HG03558 (cell line): ENCODE measurements around the gene MMRN2.
"Not testable (repeated sequence)": the region's sequence is repeated elsewhere in the genome, so short reads cannot be mapped to it uniquely, and the experiment has no call there.

Experiments used
- ATAC-seq: cut with Tn5 transposase; IDR thresholded peaks from one replicate; pipeline ENCODE4 v1.9.1; 2021; ENCODE audit warnings: moderate number of reproducible peaks; ENCODE audit not compliant: unreplicated experiment; ENCODE audit errors: extremely low read depth

MMRN2 gene, protein sequence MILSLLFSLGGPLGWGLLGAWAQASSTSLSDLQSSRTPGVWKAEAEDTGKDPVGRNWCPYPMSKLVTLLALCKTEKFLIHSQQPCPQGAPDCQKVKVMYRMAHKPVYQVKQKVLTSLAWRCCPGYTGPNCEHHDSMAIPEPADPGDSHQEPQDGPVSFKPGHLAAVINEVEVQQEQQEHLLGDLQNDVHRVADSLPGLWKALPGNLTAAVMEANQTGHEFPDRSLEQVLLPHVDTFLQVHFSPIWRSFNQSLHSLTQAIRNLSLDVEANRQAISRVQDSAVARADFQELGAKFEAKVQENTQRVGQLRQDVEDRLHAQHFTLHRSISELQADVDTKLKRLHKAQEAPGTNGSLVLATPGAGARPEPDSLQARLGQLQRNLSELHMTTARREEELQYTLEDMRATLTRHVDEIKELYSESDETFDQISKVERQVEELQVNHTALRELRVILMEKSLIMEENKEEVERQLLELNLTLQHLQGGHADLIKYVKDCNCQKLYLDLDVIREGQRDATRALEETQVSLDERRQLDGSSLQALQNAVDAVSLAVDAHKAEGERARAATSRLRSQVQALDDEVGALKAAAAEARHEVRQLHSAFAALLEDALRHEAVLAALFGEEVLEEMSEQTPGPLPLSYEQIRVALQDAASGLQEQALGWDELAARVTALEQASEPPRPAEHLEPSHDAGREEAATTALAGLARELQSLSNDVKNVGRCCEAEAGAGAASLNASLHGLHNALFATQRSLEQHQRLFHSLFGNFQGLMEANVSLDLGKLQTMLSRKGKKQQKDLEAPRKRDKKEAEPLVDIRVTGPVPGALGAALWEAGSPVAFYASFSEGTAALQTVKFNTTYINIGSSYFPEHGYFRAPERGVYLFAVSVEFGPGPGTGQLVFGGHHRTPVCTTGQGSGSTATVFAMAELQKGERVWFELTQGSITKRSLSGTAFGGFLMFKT

DNA sequence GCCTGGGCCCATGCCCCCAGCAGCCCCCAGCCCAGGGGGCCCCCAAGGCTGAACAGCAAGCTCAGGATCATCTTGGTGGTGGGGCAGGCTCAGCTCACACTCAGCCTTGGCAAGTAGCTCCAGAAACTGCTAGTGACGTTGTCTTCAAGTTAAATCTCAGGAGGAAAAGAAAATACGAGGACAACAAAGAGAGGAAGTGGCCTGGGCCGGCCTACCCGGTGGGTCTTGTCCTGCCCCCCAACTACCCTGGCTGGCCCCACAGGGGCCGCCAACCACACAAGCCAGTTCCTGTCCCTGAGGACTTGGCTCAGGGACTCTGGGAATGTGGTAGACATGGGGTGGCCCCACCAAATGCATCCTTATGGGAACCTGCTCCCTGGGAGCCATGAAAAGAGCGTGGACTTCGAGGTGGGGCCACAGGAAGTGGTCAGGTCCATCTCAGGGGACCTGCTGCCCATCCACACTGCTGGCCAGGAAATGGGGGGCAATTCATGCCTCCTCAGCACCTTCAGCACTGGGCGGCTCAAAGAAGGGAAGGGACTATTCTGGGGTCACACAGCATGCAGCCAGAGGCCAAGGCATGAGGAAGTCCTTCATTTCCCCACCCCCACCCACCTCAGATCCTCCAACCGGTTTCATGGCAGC is at the start of gene MMRN2:
Gene MMRN2 (minus strand): TSS at position 145 of the 645 bp plus-strand sequence. CDS start 74 bp downstream, at position 71.
- ATAC-seq: no peak

DNA sequence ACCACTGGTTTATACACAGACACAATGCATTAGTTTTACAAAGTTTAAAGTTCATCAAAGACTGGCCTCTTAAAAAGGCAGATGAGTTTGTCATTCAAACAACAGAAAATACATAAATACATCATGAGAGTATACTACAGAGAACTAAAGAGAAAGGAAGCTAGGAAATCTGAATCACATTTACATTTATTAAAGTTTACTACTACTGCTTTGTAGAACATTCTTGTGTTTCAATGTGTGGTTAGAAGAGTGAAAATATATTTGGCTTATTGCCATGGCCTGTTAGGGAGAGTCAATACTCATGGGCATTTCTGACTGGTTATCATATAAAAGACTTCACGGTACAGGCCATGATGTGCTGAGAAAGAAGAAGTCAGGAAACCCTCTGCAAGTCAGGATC is 49.7 kb upstream of the MMRN2 start:
- not testable (repeated sequence) for ATAC-seq

DNA sequence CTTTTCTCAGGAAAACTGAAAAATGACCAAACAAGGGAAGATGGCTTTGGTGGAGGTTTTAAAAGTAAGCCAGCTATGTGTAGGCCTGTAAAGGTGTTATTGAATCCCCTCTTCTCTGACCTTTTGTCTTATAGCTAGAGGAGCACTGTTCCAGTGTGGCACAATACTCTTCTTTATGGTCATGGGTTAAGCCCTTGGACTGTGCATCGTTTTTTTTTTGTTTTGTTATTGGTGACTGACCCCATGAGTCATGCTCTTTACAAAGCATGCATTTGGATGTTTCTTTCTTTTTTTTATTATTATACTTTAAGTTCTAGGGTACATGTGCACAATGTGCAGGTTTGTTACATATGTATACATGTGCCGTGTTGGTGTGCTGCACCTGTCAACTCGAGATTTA is 43.1 kb upstream of the MMRN2 start:
- no peak for ATAC-seq

DNA sequence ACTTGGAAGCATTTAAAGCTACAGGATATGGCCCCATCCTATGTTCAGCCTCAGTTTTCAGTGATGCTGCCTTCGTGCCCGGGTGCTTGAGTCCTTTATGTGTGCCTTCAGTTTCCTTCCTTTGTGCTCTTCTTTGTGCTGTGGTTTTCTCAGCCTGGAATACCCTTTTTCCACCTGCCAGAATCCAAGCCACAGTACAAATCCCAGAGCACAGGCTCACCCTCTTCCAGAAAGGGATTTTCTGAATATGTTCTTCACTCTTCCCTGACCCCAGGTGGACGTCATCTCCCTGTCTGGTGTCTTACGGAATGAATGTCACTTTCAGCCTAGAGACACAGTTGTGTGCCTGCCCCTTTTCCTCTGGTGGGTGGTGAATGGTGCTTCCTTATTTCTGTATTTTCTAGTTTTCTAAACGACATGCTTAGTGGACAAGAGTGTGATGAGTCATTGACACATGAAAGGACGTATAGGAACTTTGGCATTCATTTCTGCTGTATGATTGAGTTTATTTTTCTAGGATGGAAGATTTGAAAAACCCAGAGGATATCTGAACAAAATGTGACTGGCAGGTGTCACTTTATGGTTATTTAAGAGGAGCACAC is 42.5 kb upstream of the MMRN2 start:
- not testable (repeated sequence) for ATAC-seq

DNA sequence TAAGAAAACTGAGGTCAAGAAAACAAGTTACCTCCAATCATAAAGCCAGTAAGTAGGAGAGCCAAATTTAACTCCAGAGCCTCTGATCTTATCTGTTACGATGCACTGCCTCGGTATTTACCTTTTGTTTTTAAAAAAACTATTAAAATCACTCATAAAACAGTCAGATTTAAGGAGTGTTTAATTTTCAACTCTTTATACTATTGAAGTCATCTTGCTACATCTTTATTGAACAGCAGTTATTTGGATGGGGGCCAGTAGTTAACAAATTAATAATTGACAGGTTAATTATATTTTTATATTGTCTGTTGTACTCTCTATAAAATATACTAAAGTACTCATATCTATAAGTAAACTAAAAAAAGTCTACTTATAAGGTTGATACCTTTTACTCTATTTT is 35.5 kb upstream of the MMRN2 start:
- ATAC-seq: no peak

DNA sequence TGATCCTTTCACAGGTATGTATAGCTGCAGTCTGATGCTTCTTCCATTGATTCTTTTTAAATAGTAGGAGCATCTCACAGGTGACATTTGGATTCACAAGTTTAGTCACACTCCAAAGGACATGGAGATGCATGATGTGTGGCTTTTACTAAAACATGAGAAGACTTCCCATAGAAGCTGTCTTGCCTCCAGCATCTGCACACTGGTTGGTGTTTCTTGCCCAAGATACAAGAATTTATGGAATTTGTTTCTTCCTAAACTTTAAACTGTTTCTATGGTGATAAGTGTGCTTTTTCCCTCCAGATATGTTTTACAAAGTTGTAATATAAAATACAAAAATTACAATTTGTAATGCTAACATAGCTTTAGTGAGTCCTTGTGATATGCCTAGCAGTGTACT is 35.0 kb upstream of the MMRN2 start:
- ATAC-seq: no peak

DNA sequence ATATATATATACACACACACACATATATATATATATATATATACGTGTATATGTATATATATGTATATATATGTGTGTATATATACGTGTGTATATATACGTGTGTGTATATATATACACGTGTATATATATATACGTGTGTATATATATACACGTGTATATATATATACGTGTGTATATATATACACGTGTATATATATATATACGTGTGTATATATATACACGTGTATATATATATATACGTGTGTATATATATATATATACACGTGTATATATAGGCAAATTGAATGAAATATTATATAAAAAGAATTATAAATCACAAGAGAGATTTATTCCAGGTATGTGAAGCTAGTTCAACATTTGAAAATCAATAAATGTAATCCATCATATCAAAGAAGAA is 33.9 kb upstream of the MMRN2 start:
- ATAC-seq: not testable (repeated sequence)

DNA sequence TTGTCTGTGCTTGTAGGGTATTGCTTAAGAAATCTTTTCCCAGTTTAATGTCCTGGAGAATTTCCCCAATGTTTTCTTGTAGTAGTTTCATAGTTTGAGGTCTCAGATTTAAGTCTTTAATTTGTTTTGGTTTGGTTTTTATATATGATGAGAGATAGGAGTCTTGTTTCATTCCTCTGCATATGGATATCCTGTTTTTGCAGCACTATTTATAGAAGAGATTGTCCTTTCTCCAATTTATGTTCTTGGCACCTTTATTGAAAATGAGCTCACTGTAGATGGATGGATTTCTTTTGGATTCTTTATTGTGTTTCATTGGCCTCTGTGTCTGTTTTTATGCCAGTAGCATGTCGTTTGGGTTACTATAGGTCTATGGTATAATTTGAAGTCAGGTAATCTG is 31.1 kb upstream of the MMRN2 start:
- no peak for ATAC-seq

DNA sequence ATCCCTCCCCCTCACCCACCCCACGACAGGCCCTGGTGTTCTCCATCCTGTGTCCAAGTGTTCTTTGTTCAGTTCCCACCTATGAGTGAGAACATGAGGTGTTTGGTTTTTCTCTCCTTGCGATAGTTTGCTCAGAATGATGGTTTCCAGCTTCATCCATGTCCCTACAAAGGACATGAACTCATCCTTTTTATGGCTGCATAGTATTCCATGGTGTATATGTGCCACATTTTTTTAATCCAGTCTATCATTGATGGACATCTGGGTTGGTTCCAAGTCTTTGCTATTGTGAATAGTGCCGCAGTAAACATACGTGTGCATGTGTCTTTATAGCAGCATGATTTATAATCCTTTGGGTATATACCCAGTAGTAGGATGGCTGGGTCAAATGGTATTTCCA is 27.1 kb upstream of the MMRN2 start:
- ATAC-seq: not testable (repeated sequence)

DNA sequence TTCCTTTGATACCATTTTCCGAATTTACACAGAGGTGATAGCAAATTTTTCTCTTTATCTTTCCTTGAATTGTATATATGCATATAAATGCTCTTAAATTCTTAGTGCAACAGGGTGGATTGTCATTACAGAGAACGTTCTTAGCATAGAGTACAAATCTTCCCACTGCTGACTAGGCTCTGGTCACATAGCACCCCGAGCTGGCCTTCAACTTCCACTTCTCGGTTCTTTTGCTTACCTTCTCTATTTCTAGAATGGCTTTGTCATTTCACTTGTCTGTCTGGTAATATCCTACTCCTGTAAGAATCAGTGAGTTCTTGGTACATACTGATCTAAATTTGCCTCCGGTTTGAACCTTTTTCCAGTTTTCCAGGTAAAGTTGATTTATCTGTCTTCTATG is 24.3 kb upstream of the MMRN2 start:
- no peak for ATAC-seq

DNA sequence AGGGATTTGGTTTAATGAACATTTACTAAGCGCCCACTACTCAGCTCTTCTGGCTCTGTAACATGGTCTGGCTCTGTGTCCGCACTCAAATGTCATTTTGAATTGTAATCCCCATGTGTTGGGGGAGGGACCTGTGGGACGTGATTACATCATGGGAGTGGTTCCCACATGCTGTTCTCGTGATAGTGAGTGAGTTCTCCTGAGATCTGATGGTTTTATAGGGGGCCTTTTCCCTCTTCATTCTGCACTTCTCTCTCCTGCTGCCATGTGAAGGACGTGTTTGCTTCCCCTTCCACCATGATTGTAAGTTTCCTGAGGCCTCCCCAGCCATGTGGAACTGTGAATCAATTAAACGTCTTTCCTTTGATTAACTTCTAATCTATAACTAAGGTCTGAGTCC is 23.6 kb upstream of the MMRN2 start:
- ATAC-seq: not testable (repeated sequence)

DNA sequence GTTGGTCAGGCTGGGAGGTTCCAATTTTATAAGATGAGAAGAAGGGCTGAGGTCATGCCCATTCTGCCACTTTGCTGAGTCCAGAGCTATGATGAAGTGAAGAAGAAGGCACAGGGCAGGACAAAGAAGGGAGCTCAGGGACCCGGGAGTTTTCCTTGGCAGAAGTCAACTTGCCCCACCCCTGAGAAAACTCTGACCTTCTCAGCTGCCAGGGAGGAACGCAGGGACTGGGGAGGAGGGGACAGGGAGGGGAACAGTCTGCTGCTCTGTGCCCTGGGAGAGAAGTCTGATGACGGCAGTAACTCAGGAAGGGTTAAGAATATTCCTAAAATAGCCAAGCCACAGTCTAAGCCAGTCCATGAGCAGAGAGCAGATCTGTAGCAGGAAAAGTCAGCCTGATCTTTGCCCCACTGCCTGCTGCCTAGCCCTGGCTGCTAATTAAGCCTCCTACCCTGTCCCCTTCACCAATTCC is 22.6 kb upstream of the MMRN2 start:
- ATAC-seq: no peak

DNA sequence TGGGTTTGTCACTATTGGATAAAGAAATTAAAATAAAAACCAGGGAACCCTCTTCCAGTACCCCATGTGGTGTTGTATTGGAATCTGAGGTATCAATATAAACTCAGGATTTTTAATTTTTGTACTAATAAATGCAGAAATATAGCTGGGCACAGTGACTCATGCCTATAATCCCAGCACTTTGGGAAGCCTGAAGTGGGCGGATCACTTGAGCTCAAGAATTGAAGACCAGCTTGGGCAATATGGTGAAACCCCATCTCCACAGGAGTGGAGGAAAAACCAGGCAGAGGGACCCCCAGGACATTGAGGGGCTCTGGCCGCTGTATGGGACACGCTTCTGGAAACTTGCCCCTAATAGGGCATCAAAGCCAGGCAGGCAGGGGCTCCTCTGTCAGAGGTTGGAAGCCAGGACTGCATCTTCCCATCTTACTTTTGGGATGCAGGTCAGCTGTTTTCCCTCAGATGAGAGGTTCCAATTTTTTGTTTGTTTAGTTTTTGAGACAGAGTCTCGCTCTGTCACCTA is 21.9 kb upstream of the MMRN2 start:
- no peak for ATAC-seq

DNA sequence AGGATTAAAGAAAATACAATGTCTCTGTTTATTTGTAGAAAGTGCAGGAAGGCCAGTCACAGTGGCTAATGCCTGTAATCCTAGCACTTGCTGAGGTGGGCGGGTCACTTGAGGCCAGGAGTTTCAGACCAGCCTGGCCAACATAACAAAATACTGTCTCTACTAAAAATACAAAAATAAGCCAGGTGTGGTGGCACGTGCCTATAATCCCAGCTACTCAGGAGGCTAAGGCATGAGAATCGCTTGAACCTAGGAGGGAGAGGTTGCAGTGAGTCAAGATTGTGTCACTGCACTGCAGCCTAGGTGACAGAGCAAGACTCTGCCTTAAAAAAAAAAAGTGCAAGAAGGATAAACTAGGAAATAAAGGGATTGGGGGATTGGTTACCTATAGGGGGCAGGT is 21.0 kb upstream of the MMRN2 start:
- not testable (repeated sequence) for ATAC-seq

DNA sequence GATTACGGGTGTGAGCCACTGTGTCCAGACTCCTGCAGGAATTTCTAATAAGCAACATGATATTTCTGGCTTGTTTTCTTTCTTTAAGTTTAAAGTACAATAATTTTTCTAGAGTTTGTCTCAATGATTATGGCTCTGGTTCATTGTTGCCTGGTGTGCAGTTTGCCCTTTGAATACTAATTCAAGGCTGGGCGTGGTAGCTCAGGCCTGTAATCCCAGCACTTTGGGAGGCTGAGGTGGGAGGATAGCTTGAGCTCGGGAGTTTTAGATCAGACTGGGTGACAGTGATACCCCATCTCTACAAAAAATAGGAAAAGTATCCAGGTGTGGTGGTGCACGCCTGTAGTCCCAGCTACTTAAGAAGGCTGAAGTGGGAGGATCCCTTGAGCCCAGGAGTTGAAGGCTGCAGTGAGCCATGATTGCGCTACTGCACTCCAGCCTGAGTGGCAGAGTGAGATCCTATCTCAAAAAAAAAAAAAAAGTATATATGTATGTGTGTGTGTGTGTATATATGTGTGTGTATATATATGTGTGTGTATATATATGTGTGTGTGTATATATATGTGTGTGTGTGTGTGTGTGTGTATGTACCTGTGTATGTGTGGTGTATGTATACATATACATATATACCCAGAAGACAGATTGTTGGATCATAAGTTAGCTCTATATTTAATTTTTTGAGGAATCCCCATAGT is 19.1 kb upstream of the MMRN2 start:
- no peak for ATAC-seq

DNA sequence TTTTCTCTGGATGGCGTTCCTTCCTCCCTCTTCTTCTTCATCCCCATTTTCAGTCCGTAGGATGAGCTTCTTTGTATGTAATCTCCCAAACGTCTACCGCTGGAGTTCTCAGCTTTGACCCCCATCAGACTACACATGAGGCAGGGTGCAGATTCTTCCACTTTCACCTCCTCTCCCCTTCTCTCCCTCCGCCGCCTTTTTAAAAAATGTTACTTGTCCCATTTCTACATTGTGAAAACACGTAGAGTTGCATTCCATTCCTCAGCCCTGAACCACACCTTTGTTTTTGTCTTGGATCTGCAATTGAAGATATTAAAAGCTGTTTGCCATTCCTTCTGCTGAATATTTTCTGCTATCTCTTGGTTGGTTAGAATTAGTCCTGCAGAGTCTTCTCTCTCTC is 17.1 kb upstream of the MMRN2 start:
- no peak for ATAC-seq

DNA sequence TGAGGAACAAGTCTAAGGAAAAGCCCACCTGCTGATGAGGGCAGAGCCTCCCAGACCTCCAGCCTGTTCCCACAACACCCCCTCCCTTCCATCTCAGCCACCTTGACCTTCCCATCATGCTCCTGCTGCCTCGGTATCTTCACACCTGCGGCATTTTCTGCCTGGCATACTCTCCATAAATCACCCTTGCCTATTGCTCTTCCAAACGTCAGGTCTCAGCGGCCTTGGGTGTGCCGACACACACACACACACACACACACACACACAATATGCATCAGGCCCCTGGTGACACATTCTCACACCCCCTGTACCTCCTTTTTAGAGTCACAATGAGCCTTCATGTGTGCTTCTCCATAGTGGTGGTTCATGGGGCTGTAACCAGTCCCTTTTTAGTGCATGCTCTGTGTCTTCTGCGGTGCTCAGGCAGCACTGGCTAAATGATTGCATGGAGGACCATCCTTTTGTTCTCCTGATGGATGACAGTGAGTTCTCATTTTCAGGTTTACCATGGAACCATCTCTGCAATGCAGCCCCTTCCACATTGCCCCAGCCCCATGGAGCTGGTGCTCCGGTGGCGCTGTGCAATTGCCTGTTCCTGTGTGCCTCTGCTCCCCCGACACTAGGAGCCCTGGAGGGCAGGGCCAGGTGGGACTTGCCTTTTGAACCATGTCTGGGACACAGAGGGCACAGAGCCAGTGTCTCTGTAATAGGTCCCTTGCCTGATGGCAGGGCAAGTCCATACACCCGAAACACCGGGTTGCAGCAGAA is 15.4 kb upstream of the MMRN2 start:
- no peak for ATAC-seq

DNA sequence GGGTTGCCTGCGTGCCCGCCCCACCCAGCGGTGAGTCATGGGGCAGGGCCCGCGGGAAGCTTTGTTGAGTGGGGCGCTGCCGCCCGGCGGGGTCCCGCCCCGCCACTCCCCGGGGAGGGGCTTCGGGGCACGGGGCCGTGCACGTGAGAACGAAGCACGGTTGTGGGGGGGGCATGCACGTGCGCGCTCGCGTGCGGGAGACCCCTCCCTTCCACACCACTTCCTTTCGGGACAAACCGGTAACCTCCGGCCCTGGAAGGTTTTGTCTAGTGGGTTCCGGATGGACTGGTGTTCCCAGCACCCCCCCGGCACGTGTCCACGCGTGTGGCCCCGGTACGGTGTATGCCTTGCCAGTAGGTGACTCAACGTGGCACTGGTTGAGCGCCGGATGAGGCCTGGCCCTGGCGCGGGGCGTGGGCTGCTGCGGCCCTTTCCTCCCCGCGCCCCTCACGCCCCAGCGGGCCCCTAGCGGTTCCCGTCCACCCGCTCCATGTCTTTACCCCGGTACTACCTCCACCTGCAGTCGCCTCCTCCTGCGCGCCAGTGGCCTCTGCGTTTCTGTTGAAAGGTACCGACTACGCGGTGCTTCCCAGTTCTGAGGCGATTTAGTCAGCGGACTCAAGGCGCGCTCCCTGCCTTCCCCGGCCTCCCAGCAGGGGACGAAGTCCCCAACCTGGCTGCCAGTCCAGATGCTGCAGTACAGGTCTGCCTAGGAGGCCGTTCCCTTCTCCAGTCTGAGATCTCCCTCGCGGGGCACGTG is 14.0 kb upstream of the MMRN2 start:
- ATAC-seq: peak; percentile 53
